ENCODE results near the gene RBM20. TPM values are rescaled to one million over a fixed set of nuclear protein-coding genes. Genes with fewer than 3 reads are reported as not detected.

The RBM20 gene
- total RNA-seq, 1 experiment from 2014 or later, result 0.17 TPM

- Histone ChIP-seq H2BK120ac (ENCODE audit: low read depth, low read length, poor library complexity, severe bottlenecking) (no peak overlapping the region), H2BK12ac (ENCODE audit: insufficient read length, low read depth, low read length) (no peak overlapping the region), H4K8ac (replicated peaks; ENCODE audit: insufficient read length, low read depth, low read length) (no peak overlapping the region), H3K9ac (ENCODE audit: extremely low read depth, insufficient read length, low read length) (no peak overlapping the region), H3K18ac (ENCODE audit: insufficient read length, low read depth, low read length) (no peak overlapping the region), H3K79me2 (ENCODE audit: insufficient read depth, low read length) (no peaks in the 10 kb centered on the region), H3K79me1 (ENCODE audit: insufficient read depth, low read depth, low read length, poor library complexity, severe bottlenecking) (no peaks in the 10 kb centered on the region), H2BK5ac (ENCODE audit: insufficient read length, low read length) (no peak overlapping the region), H3K4ac (ENCODE audit: low read depth, low read length) (no peak overlapping the region), H2AFZ (ENCODE audit: low read length) (no peak overlapping the region), H3K14ac (ENCODE audit: insufficient read depth, low read length) (no peak overlapping the region), H3K23me2 (ENCODE audit: insufficient read length, low read depth, low read length, poor library complexity, severe bottlenecking) (no peaks in the 10 kb centered on the region), H3K4me2 (ENCODE audit: insufficient read depth, insufficient read length, low read length) (no peak overlapping the region), H3K23ac (ENCODE audit: insufficient read length, low read depth, low read length) (no peak overlapping the region), H3T11ph (ENCODE audit: low read length) (no peak overlapping the region), H3K27ac (ENCODE audit: insufficient read length, low read depth, low read length) (no peak overlapping the region), H3K56ac (ENCODE audit: insufficient read length, low read depth, low read length) (no peak overlapping the region), H2BK20ac (ENCODE audit: low read depth, low read length, poor library complexity, severe bottlenecking) (no peak overlapping the region), H4K91ac (ENCODE audit: insufficient read length, low read depth, low read length) (no peak overlapping the region), H2BK15ac (ENCODE audit: low read depth, low read length) (no peak overlapping the region), H3K4me1 (ENCODE audit: insufficient read depth, low read length) (peaks cover 8% of the 10 kb centered on the region; the same call in 1 of the 2 replicates), H4K5ac (ENCODE audit: insufficient read length, low read depth, low read length) (no peak overlapping the region), H2AK5ac (ENCODE audit: insufficient read length, low read length) (no peak overlapping the region), H4K20me1 (ENCODE audit: control insufficient read depth, insufficient read depth, insufficient read length) (no peaks in the 10 kb centered on the region), H3K27me3 (ENCODE audit: insufficient read depth, low read length) (no peaks in the 10 kb centered on the region), H3K9me3 (ENCODE audit: control insufficient read depth, low read depth, low read length) (no peaks in the 10 kb centered on the region)
- H3K27me3 Mint-ChIP-seq (ENCODE audit: low read depth), result no peaks in the 10 kb centered on the region
- no CpG with 5 or more reads among the region's 5 CpGs for WGBS (ENCODE audit: extremely low coverage, insufficient read length, low lambda C conversion rate)
- H3K4me3 Mint-ChIP-seq, result no peak overlapping the region
- DNase-seq, result no peak
- no peak overlapping the region for H3K27ac Mint-ChIP-seq
- peaks cover 16 to 17% of the 10 kb centered on the region in 2 experiments for H3K4me1 Mint-ChIP-seq
- H3K9me3 Mint-ChIP-seq, result no peaks in the 10 kb centered on the region; a peak in 1 of 5 replicates
- no peaks in the 10 kb centered on the region for H3K36me3 Mint-ChIP-seq (ENCODE audit: insufficient read depth in 1 of 3, low read depth in 3 of 3)
- no peak for TF ChIP-seq CTCF (conservative IDR thresholded peaks at IDR 0.05)
These were observed 66.5 kb downstream of the RBM20 start for GRCh38 chr10:110710621-110711020.
